Cardiac fibroblast (primary cell): ENCODE results near the gene LMBRD2.

Experiments
- DNase-seq, 2 donors: peaks; one replicate each; pipeline versions ENCODE4 v3.0.0 to v3.0.0-alpha.2; 2010; ENCODE audit warnings: low read depth in 2 of 2
- H3K4me3 ChIP-seq, 2 donors: replicated peaks in 1 of 2; 1 replicate in 1 of 2; 2 replicates in 1 of 2; pipeline ENCODE4 v1.5.1; 2011; ENCODE audit warnings: low read depth in 2 of 2, low read length in 2 of 2, mild to moderate bottlenecking in 2 of 2, moderate library complexity in 1 of 2
- CTCF ChIP-seq: IDR thresholded peaks from one replicate; pipeline ENCODE4 v1.5.1; 2011; ENCODE audit warnings: low read depth, mild to moderate bottlenecking, low read length, inconsistent platforms

LMBRD2 gene

GRCh38 chr5:36079200-36079781 lies 72.4 kb downstream of the LMBRD2 start:
- TF ChIP-seq CTCF, result peak; percentile 72
- peak; percentile 66 to 71 for DNase-seq
- no peak overlapping the region for H3K4me3 ChIP-seq

GRCh38 chr5:36078430-36078829 lies 73.3 kb downstream of the LMBRD2 start:
- no peak for TF ChIP-seq CTCF
- no peak overlapping the region for H3K4me3 ChIP-seq
- DNase-seq, result no peak

- no peak overlapping the region for H3K4me3 ChIP-seq
- DNase-seq, result peak; percentile 13 to 14
- TF ChIP-seq CTCF, result peak; percentile 5
These were observed 78.0 kb downstream of the LMBRD2 start for GRCh38 chr5:36073595-36074216.

- no peak for DNase-seq
- no peak overlapping the region for H3K4me3 ChIP-seq
- TF ChIP-seq CTCF, result no peak
These were observed 80.8 kb downstream of the LMBRD2 start for GRCh38 chr5:36070687-36071571.

GRCh38 chr5:36068751-36069281 lies 82.9 kb downstream of the LMBRD2 start:
- no peak overlapping the region for H3K4me3 ChIP-seq
- TF ChIP-seq CTCF, result no peak
- no peak for DNase-seq

- no peak for DNase-seq
- TF ChIP-seq CTCF, result no peak
- H3K4me3 ChIP-seq, result no peak within 1 kb of the TSS
These were observed 85.0 kb downstream of the LMBRD2 start, which contains the start of gene UGT3A2 for GRCh38 chr5:36066540-36067210. UGT3A2 (minus strand) TSS chr5:36066882; CDS start chr5:36066789, 93 bp downstream.
